GM19372 (cell line): ENCODE measurements around the gene HDDC3.

Experiments used
- ATAC-seq: cut with Tn5 transposase; IDR thresholded peaks from one replicate; pipeline ENCODE4 v1.9.1; 2021; ENCODE audit warnings: mild to moderate bottlenecking, low read depth, moderate library complexity; ENCODE audit not compliant: unreplicated experiment

The HDDC3 gene

GRCh38 chr15:90895571-90896117, 36.7 kb downstream of the HDDC3 start:
- no peak for ATAC-seq

GRCh38 chr15:90893175-90894090, 38.9 kb downstream of the HDDC3 start:
- no peak for ATAC-seq

- no peak for ATAC-seq
Measured at GRCh38 chr15:90892498-90893174, 39.7 kb downstream of the HDDC3 start.

- no peak for ATAC-seq
Measured at GRCh38 chr15:90892023-90892422, 40.3 kb downstream of the HDDC3 start.

GRCh38 chr15:90891346-90891949, 40.9 kb downstream of the HDDC3 start:
- ATAC-seq = no peak

GRCh38 chr15:90890839-90891238, 41.5 kb downstream of the HDDC3 start:
- no peak for ATAC-seq

- no peak for ATAC-seq
Measured at GRCh38 chr15:90889736-90890456, 42.5 kb downstream of the HDDC3 start.

GRCh38 chr15:90889313-90889730, 43.0 kb downstream of the HDDC3 start:
- ATAC-seq = no peak

GRCh38 chr15:90887037-90887481, 45.3 kb downstream of the HDDC3 start:
- no peak for ATAC-seq

GRCh38 chr15:90886291-90886614, 46.1 kb downstream of the HDDC3 start:
- ATAC-seq = no peak

- ATAC-seq = peak; percentile 66
Measured at GRCh38 chr15:90885432-90886290, 46.7 kb downstream of the HDDC3 start.

- no peak for ATAC-seq
Measured at GRCh38 chr15:90884719-90885431, 47.5 kb downstream of the HDDC3 start.

GRCh38 chr15:90883976-90884718, 48.2 kb downstream of the HDDC3 start, which contains the start of gene FES:
Gene FES, plus strand, starts transcription at chr15:90884504. Its CDS starts 542 bp downstream, at chr15:90885046.
- ATAC-seq = no peak

- no peak for ATAC-seq
Measured at GRCh38 chr15:90883526-90883975, 48.8 kb downstream of the HDDC3 start.

- ATAC-seq = no peak
Measured at GRCh38 chr15:90882781-90883525, 49.4 kb downstream of the HDDC3 start.

- no peak for ATAC-seq
Measured at GRCh38 chr15:90881978-90882721, 50.2 kb downstream of the HDDC3 start.
